Tongue (tissue), 2 donors: ENCODE results near the gene CACNA1B. TPM values are rescaled to one million over a fixed set of nuclear protein-coding genes. Genes with fewer than 3 reads are reported as not detected.

Experiments used
- DNase-seq: peaks from one replicate; pipeline ENCODE4 v3.0.0-alpha.2; 2015
- total RNA-seq: library from RNA; depleted of rRNA; stranded (reverse); fragments of >200 nt; gene quantifications from one replicate; pipeline ENCODE4 v1.2.3, GENCODE V29; 2014

CACNA1B gene
- total RNA-seq, 1 donor from 2014 or later = 0.41 TPM

GRCh38 chr9:138040446-138041430 is 163.2 kb downstream of the CACNA1B start:
- DNase-seq = no peak

- no peak for DNase-seq
These were observed 164.6 kb downstream of the CACNA1B start for GRCh38 chr9:138042146-138042545.

- DNase-seq = no peak
These were observed 165.1 kb downstream of the CACNA1B start for GRCh38 chr9:138042640-138043039.

GRCh38 chr9:138043061-138043410 is 165.5 kb downstream of the CACNA1B start:
- no peak for DNase-seq

- no peak for DNase-seq
These were observed 166.1 kb downstream of the CACNA1B start for GRCh38 chr9:138043411-138044345.

- DNase-seq = no peak
These were observed 167.2 kb downstream of the CACNA1B start for GRCh38 chr9:138044485-138045383.

- DNase-seq = no peak
These were observed 168.2 kb downstream of the CACNA1B start for GRCh38 chr9:138045541-138046490.

GRCh38 chr9:138046641-138047301 is 169.2 kb downstream of the CACNA1B start:
- DNase-seq = no peak

- DNase-seq = no peak
These were observed 170.0 kb downstream of the CACNA1B start for GRCh38 chr9:138047469-138048040.

GRCh38 chr9:138048184-138048583 is 170.6 kb downstream of the CACNA1B start:
- no peak for DNase-seq

GRCh38 chr9:138049085-138049778 is 171.7 kb downstream of the CACNA1B start:
- DNase-seq = no peak

GRCh38 chr9:138049779-138050471 is 172.3 kb downstream of the CACNA1B start:
- DNase-seq = no peak

- DNase-seq = no peak
These were observed 173.1 kb downstream of the CACNA1B start for GRCh38 chr9:138050472-138051330.

GRCh38 chr9:138051586-138052321 is 174.2 kb downstream of the CACNA1B start:
- no peak for DNase-seq

GRCh38 chr9:138052322-138052615 is 174.7 kb downstream of the CACNA1B start:
- no peak for DNase-seq

- no peak for DNase-seq
These were observed 175.2 kb downstream of the CACNA1B start for GRCh38 chr9:138052635-138053320.
